Cerebellar cortex (tissue), 1 donor: ENCODE results near the gene NVL.
"Not testable (repeated sequence)": the region's sequence is repeated elsewhere in the genome, so short reads cannot be mapped to it uniquely, and the experiment has no call there.

Experiments
- DNase-seq: peaks from one replicate; pipeline ENCODE4 v3.0.0-alpha.2; 2015; ENCODE audit warnings: low spot score

The NVL gene

DNA sequence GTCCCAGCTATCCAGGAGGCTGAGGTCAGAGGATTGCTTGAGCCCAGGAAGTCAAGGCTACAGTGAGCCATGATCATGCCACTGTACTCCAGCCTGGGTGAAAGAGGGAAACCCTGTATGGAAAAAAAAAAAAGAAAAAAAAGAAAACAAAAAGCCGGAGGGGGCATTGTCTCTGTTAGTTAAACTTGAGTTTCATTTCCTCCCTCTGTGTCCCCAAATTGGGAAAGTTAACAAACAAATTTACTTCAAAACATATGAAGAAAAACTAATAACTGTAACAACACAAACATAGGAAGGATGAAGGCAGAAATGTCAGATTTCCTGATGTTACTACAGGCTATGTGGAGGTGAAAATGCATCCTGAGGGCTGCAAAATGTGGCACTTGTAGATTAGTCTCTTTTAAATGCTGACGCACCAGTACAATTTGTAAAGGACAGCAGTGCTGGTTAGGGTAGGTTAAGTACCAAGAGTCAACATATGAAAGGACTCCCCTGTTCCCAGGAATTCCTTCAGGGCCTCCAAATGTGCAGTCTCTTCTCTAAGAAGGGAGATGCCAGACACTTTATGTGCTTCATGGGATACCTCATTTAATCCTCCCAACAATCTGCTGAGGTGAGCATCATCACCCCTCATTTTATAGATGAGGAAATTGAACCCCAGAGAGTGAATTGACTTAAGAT lies 94.0 kb downstream of the NVL start:
- no peak for DNase-seq

DNA sequence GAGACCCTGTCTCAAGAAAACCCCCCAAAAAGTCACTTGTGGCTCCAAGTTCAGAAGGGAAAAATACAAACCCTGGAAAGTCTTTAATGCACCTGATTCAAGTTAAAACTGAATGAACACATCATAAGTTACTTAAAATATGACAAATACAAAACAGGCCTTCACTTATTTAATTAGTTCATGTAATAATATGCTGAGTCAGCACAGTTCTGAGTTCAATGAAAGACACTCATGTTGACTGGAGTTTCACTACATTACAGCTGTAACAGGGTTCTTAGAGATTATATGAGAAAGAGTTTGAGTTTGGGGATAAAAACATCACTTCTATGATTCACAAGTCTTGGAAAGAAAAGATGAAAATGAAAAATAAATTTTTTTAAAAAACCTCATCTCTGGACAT lies 96.0 kb downstream of the NVL start:
- no peak for DNase-seq

DNA sequence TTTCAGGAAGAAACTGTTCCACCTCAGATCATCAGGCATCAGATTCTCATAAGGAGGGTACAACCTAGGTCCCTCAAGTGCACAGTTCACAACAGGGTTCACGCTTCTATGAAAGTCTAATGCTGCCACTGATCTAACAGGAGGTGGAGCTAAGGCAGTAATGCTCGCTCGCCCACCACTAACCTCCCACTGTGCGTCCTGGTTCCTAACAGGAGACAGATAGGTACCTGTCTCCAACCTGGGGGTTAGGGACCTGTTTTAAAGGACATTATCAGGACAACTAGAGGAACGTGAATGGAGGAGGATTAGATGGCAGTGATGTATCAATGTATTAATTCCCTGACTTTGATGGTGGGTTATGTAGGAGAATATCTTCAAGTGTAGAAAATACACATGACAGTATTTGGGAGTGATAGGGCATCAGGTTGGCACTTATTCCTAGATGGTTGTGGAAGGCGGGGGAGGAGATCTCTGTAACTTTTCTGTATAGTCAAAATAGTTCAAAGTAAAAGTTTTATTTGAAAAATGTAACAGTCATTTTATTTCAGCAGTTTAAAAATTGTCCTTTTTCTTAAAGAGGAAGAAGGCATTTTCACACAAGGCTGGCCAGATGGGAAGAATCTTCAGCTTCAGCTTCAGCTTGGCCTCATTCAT lies 103.0 kb downstream of the NVL start:
- DNase-seq, result no peak

DNA sequence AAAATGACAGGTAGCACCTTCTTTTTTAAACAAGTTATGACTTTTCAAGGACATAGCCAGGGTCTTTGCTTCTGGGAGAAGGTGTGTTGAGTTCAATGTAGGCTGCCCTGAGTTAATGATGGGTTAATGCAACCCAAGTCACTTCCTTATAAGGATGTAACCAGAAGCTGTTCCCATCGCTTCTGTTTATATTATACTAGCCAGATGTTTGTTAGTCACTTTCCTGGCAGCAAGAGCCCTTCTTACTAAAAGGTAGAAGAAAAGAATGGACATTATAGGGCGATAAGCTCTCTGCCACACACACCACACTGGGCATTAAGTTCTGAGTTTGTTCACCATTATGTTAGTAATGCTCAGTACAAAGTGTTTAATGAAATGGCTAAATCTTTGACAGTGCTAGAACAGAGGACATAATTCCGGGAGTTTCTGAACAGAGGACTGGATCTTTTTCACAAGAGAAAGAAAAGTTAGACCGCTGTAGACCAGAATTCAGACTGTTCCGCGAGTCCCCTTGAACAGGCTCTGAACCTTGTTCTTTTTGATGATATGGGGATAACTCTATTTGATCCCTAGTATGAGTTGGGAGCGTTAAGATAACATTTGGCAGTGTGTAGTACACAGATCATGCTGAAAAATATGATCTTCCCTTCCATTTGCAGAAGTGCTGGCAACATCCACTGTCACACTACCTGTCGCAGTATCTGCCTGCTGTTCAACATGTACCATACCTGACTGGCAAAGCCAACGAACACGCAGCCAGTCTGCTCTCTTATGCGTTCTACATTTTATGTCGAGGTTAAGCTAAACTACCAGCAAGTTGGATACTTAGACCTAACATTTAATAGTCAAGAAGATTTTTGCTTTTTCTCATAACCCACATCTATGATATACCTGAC lies 105.9 kb downstream of the NVL start:
- no peak for DNase-seq

DNA sequence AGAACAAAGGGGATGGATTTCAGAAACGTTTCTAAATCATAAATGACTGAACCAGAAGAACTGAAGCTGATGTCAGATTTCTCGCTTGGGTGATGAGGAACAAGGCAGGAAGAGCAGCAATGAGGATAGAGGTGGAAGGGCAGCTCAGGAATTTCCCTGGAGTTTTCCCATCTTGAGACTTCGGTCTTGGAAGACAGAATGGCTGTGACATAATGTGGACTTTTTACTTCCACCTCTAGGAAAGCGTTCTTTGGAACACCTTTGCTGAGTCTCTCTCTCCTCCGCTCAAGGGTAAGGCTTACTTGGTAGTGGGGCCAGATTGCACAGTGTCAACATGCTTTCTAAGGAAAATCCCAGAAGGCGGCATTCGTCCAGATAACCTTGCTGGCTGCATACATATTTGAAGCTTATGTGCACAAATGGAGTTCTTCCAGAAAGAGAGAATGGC lies 110.3 kb downstream of the NVL start:
- no peak for DNase-seq

DNA sequence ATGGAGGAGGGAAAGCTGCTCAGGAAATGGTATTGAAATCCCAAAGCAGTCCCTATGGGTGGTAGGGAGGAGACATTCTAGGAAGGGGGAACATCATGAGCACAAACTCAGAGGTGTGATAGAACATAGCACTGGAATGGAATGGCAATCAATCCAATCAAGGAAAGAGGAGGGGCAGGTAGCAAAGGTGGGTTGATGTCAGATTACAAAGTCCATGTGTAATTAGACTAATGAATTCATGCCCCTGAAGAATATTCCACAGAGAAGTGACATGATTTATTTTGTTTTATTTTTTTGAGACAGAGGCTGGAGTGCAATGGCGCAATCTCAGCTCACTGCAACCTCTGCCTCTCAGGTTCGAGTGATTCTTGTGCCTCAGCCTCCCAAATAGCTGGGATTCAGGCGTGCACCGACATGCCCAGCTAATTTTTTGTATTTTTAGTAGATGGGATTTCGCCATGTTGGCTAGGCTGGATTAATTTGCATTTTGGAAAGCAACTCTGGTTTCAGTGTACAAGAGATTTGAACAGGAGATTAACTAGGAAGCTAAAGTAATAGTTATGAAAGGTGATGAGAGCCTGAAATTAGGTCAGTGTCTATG lies 110.9 kb downstream of the NVL start:
- no peak for DNase-seq

DNA sequence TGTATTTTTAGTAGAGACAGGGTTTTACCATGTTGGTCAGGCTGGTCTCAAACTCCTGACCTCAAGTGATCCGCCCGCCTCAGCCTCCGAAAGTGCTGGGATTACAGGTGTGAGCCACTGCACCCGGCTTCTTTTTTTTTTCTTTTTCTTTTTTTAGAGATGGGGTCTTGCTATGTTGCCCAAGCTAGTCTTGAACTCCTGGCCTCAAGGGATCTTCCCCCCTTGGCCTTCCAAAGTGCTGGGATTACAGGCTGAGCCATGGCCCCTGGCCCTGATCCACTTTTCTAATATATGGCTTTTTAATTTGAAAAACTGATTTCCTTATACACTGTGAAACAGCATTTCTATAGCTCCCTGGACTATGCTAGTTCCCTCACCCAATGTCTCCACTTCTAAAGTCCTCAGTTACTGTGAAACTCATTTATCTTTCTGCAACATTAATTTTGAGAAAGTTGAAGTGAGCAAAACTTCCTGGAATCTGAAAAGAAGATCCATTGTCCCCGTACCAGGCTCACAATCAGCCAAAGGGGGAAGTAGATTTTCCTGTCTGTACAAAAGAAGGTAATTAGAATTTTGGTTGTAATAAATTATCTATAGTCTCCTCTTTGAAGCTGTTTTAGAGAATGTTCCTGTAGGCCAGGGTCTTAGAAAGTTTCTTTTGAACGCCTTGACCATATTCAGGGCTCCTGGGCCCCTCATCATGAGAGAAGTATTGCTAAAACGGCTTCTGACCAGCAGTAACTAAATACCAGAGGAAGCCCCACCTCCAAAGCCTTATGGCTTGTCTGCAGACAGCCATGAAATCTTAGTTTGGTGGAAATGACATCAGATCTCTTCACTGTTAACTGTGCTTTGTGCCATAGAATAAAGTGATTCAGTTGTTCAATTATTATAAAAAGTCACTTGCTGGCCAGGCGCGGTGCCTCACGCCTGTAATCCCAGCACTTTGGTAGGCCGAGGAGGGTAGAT lies 112.0 kb downstream of the NVL start:
- DNase-seq, result no peak

DNA sequence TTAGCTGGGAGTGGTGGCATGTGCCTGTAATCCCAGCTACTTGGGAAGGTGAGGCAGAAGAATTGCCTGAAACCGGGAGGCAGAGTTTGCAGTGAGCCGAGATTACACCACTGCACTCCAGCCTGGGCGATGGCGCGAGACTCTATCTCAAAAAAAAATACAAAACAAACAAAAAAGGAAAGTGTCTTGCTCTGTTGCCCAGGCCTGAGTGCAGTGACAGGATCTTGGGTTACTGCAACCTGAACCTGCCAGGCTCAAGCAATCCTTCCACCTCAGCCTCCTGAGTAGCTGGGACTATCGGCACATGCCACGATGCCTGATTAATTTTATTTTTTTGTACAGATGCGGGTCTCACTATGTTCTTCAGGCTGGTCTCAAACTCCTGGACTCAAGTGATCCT lies 113.6 kb downstream of the NVL start:
- no peak for DNase-seq

DNA sequence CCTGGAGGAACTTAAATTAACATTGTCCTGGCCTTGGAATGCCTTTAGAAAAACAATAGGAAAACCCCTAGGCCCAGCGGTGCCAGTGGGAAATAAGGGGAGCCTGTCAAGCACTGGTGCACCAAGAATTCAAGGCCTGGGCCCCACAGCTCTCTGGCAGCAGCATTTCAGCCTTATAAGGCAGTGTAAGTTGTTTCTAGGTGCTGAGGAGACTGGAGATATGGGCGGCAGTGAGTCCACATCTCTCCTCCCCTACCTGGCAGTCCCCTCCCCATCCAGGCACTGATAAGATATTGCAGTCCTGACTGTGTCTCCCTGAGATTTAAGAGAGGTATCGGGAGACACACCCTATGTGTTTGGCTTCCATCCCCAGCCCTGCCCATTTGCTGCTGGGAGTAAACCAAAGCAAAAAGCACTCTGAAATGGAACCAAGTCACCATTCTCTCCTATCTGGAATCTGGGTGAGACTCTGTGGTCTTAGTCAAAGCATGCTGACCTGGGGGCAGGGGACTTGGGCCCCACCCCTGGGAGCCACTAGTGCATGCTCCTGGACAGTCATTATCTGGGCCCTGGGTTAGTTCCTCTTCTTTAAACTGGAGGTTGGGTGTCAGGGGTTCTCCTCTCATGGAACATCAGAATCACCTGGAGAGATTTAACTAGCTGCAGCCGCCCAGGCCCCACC lies 116.4 kb downstream of the NVL start:
- DNase-seq, result no peak

DNA sequence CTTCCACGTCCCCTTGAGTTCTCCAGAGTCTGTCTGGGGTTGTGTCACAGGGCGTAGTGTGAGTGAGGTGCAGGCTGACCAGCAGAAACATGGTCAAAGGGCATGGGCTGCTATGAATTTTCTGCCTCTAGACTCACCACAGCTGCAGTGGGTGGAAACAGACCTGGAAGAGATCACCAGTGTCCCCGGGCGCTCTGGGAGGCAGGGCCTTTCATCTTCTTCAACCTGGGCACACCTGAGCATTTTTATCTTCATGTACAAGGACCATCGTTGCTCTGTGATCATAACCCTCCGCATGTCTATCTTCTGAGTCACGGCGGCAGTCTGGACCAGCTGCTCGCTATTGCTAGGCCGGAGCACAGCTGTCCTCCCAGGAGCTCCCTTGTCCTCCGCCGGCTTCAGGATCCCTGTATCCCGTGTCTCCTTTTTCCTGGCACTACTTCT lies 117.3 kb downstream of the NVL start:
- no peak for DNase-seq

DNA sequence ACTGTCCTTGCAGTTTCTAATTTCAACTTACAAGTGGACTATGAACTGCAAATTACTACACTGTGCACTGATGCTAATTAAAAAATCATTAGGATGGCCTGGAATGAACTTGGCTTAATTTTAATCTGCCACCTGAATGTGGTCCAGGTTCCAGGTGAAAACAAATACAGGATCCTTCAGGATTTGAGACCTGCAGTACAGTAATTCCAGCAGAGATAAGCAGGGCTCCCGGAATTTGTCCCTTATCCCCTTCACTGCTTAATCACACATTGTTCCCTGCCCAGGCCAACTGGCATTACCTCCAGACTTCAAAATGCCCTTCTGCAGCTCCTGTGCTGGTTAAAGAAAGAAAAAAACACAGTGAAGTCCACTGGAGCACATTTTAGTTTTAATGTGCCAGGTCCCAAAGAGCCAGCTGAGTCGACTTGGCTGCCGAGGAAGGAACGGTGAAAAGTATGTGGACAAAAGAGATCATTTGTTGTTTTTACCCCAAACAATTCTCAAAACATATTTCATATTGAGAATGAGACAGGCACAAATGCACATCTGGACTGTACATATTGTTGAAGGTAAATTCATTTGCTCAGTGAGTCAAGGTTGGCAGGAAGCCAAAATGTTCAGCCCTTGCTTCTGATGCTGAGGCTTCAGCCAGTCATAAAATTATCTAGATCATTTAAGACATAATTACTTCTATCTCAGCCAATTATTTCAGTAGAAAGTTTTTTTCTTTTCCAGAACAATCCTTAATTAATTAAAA lies 118.6 kb downstream of the NVL start:
- DNase-seq, result peak; percentile 48

DNA sequence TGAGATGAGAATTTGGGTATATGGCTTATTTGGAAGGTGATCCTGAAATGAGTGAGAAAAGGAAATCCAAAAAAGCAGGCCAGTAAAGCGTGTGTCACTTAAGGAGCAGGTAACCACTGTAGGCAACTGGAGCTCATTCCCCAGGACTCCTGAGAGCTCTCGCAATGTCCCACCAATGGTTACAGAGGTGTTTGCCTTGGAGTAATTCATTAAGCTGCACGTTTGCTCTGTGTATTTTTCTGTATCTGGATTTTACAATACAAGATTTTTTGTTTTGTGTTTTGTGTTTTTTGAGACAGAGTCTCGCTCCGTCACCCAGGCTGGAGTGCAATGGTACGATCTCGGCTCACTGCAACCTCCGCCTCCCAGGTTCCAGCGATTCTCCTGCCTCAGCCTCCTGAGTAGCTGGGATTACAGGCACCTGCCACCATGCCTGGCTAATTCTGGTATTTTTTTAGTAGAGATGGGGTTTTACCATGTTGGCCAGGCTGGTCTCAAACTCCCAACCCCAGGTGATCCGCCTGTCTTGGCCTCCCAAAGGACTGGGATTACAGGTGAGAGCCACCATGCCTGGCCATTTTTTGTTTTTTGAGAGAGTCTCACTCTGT lies 123.9 kb downstream of the NVL start:
- DNase-seq, result not testable (repeated sequence)

DNA sequence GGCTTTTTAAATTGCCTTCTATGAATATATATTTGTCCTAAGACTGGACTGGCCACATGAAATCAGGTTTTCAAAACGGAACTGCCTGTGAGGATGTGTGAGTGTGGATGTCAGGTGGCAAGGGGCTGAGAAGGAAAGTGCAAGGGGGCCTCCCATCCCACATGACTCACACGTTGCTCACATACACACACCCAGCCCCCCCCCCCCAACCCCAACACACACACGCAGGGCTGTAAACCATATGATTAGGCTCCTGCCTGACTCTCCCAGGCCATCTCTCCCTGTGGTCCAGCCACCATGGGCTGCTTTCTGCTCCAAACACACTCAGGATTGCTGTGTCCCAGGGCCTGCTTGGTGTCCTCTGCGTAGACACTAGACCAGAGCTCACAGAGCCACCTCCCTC lies 124.5 kb downstream of the NVL start:
- no peak for DNase-seq

DNA sequence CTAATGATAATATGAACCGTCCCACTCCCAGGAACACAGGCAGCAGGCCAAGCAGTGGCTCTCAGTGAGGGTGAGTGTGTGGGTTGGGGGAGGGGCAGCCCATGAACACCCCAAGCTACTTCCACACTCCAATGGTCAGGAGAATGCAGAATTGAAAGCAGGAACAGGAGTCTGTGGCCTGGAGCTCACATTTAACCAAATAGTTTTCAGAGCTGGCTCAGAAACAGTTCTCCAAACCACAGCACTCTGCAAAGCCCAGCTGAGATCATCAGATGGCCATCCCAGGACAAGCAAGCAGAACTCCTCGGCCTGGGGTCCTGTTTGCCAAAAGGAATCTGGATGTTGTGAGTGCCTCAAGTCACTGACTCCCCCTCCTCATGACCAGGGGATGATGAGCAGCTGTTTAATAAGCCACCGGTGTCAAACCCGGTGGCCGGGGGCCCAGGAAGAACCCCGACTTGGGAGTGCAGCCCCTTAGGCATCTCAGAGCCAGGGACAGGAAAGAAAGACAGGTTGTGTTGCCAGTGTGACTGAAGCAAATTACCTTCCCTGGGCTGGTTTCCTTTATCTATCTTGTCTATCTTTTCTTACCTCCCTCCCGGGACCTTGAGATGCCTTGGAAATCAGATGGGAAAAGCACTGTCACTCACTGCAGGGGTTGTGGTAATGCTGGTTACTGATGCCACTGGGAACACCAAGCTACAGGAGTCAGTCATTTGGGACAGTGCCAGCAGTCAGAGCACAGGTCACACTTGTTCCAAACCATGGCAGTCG lies 126.5 kb downstream of the NVL start:
- no peak for DNase-seq

DNA sequence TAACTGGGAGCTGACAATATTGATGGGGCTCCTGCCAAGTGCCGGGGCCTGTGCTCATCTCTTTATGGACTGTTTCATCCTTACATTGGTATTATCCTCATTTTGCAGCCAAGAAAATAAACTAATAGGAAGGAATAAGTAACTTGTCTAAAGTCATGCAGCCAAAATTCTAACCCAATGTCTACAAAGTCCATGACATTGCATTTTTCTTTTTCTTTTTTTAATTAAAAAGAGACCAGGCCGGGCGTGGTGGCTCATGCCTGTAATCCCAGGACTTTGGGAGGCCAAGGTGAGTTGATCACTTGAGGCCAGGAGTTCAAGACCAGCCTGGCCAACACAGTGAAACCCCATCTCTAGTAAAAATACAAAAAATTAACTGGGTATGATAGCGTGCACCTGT lies 128.1 kb downstream of the NVL start:
- DNase-seq, result no peak

DNA sequence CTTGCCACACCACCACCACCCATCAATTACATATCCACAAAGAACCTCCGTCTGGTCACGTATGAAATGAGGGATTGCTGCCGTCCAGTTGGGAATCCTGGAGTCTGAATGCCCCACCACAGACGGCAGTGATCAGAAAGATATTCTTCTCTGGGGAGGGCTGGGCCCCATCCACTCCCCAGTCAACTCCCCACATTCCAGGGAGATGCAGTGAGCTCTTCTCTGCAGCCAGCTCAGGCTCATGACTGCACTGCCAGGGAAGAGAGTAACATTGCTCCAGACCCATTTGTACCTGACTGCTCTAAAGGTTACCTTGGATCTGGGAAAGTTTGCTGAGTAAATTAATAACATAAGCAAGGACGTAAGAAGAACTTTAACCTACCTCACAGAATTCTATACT lies 128.6 kb downstream of the NVL start:
- DNase-seq, result no peak

DNA sequence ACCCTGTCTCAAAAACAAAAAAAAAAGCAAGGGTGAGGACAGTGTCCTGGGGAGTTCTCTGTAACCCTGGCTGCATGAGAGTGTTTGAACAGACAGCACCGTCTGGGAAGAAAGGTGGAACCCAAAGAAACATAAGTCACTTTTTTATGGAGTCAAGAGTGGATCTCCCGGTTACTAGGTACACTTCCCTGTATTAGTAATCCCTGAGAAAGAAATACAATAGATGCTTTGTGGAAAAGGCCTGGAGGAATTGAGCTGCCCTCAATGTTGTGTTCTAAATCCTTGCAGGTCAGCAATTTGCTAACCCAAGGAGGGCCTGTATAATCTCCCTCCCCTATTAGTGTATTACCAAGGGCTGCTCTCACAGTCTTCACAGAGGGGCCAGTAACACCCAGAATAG lies 130.3 kb downstream of the NVL start:
- peak; percentile 39 for DNase-seq

DNA sequence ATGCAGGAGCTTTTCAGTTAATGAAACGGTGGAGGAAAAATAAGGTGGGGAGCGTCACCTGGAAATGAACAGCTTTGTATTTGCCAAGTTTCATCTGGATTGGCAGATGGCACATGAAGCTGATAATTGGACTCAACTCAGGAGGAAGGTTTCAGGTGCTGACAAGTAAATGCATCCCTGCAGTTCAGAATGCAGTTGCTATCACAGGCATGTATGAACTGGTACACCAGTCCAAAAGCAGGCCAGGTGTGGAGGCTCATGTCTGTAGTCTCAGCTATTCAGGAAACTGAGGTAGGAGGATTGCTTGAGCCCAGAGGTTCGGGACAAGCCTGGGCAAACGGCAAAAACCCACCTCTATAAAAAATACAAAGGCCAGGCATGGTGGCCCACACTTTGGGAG lies 131.4 kb downstream of the NVL start:
- no peak for DNase-seq
